Fibroblast of the conjunctiva (primary cell): ENCODE results near the gene LPIN2.
"Not testable (repeated sequence)": the region's sequence is repeated elsewhere in the genome, so short reads cannot be mapped to it uniquely, and the experiment has no call there.

ENCODE experiments used
- DNase-seq: peaks from one replicate; pipeline ENCODE4 v3.0.0-alpha.2; 2010; ENCODE audit warnings: low read depth

Gene LPIN2

DNA sequence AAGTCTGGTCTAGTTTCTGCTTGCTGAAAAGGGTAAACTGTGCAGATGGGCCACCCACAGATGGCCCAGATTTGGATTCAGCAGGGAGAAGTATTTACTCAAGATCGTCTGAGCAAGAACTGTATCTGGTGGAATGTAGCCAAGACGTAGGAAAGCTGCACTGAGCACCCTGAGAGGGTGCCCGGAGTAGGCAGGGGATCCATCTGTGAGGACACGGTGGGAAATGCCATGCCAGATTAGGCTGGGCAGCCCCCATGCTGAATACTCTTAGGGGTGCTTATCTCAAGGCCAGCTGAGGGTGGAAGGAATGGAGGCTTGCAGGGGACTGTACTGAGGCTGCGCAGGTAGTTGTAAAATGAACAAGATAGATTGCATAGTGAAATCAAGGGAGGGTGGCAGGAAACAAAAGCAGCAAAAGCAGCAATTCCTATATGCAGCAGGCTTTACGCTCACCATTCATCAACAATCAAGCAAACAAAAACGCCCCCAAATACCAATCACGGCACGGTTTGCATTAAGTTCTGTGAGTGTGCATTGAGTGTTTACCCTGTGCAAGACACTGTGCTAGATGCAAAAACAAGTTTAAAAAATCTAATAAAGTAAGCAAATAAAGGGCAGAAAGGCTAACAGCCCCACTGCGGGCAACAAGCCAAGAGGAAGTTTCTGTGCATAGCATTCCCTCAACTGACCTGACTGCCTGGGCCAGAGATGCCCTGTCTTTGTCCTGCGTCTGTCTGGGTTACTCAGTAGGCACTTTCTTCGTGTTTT lies 32.2 kb upstream of the LPIN2 start:
- DNase-seq, result no peak

DNA sequence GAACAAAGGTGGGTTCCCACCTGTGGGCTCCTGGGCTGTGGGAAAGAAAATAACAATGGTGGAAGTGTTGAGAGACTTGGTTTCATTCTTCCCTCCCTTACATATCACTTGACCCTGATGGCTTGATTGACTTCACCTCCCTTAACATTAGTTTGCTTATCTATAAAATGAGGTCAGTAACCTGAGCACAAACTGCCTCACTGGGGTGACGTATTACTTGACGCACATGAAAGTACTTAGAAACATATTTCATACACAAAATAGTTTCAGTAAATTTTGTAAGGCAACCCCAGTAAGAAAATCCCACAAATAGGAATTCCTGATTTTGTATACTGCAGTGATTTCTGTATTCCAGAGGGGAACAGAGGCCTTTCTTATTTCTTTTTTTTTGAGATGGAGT lies 29.4 kb upstream of the LPIN2 start:
- DNase-seq, result no peak

DNA sequence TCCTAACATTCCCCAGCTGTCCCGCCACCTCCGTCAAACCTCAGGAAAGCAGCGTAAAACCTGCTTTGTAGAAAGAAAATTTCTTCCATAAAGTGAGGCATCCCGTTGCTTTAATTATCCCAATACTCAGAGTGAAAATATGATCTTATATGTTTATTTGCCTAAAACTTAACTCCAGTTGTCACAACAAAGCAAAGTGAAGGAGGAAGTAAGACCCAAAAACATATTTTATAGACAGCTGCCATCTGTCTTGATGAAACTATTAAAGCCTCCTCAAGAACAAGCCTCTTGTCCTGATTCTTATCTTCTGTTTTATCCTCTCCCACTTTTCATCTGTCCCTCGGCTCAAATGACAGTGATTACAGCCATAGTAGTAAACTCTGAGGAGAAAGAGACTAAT lies 28.9 kb upstream of the LPIN2 start:
- DNase-seq, result no peak

DNA sequence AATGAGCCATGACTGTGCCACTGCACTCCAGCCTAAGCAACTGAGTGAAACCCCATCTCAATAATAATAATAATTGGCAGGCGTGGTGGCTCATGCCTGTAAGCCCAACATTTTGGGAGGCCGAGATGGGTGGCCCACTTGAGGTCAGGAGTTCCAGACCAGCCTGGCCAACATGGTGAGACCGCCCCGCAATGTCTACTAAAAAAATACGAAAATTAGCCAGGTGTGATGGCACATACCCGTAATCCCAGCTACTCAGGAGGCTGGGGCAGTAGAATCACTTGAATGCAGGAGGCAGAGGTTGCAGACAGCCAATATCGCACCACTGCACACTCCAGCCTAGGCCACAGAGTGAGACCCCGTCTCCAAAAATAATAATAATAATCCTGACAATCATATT lies 27.9 kb upstream of the LPIN2 start:
- DNase-seq, result no peak

DNA sequence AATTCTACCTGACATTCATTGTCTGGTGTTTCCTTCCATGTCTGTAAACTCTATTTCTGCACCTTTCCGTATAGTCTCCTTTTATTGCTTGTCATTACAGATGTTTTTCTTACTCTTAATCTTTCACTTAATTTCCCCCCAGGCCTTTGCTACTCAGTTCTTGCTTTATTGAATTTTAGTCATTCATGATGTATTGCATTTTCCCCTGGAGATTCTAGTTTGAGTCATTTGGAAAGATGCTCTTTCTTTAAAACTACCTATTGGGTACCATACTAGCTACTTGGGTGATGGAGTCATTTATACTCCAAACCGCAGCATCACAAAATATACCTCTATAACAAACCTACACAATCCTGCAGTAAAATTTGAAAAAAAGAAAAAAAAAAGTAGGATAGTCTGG lies 27.2 kb upstream of the LPIN2 start:
- no peak for DNase-seq

DNA sequence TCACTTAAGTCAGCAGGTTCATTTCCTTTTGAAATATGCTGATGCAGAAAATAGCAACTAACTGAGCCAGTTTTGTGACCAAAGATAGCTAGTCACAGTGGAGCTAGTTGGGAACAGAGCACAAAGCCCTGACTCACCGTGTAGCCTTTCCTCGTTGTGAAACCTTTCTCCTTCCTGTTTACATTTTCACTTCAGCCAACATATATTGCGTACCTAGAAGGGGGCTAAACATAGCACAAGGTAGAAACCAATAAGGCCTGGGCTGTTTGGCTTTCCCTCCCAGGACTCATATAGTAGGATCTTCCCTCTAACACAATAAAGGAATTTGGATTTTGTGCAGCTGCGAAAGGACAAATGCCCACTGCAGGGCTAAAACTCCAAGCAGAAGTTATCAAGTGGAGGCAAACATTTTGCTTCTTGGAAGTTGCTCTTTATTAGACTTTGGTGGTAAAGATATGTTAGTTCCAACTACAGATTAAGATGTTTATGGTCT lies 24.5 kb upstream of the LPIN2 start:
- peak; percentile 20 for DNase-seq

DNA sequence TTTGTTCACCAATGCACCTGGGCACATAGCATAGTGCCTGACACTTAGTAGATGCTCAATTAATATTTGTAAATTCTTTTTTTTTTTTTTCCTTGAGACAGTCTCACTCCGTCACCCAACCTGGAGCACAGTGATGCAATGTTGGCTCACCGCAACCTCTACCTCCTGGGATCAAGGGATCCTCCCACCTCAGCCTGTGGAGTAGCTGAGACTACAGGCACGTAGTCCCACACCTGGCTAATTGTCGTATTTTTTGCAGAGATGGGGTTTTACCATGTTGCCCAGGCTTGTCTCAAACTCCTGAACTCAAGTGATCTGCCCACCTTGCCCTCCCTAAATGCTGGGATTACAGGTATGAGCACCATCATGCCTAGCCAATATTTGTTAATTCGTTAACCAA lies 23.2 kb upstream of the LPIN2 start:
- DNase-seq, result no peak

DNA sequence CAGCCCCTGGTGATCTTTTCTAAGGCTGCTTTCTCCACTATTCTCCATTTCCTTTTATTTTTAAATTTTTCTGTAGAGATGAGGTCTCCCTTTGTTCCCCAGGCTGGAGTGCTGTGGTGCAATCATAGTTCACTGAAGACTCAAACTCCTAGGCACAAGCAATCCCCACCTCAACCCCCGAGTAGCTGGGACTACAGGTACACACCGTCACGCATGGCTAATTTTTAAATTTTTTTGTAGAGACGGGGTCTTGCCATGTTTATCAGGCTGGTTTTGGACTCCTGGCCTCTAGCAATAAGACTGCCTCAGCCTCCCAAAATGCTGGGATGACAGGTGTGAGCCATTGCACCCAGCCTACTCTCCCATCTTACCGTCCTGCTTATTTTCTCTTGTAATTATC lies 22.7 kb upstream of the LPIN2 start:
- DNase-seq, result no peak

DNA sequence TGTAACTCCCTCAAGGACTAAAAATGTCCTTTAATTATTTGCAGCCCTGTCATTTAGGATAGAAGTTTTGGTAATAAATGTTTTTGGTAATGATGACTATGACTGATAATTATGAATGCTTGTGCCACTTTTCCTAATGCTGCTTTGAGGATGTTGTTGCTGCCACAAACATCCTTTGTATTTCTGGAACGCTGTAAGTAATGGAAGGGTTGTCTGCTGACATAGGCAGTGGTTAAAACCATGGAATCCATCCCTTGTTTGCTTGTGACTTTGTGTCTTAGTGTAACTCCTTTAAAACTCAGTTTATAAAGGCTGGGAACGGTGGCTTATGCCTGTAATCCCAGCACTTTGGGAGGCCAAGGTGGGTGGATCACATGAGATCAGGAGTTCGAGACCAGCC lies 19.8 kb upstream of the LPIN2 start:
- DNase-seq, result no peak

DNA sequence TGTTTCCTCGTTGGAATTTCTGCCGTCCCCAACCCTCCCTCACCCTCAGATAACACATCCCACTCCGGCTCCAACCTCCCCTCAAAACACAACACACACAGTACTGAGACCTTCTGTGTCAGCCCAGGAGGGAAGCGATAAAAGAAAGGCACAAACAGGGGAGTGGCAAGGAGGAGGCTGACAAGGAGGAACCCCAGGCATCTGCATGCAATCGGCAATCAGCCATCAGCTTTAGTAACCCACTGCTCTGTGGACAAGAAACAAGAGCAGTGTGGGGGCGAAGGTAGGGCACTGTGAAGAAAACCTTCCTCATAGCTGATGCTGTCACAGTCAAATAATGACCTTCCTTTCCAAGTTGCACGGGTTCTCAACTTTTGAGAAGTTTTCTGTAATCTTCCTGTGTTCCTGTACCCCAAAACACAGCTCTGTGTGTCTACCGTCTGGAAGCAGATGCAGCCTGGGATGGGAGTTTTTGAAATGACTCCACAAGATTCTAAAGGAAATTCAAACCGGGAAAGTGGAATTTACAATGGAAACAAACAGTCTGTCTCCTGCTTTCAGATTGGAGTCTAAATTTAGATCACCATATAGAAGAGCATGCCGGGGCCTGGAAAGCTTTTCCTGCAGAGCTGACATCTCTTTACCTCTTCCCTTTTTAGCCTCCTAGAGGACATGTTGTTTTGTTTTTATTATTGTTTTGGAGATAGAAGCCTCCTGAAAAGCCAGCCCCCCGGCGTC lies 16.4 kb upstream of the LPIN2 start:
- DNase-seq, result no peak

DNA sequence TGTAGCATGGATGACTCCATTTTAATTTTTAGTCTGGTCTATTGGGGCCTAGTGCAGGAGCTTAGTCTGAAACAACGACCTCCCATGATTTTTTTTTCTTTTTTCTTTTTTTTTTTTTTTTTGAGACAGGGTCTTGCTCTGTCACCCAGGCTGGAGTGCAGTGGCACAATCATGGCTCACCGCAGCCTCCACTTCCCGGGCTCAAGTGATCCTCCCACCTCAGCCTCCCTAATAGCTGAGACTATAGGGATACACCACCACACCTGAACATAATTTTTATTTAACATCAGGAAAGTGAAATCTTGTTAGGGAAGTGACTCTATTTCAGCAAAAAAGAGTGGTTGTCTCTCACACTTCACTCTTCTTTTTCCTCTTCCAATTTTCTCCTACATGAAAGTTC lies 15.2 kb upstream of the LPIN2 start:
- not testable (repeated sequence) for DNase-seq

DNA sequence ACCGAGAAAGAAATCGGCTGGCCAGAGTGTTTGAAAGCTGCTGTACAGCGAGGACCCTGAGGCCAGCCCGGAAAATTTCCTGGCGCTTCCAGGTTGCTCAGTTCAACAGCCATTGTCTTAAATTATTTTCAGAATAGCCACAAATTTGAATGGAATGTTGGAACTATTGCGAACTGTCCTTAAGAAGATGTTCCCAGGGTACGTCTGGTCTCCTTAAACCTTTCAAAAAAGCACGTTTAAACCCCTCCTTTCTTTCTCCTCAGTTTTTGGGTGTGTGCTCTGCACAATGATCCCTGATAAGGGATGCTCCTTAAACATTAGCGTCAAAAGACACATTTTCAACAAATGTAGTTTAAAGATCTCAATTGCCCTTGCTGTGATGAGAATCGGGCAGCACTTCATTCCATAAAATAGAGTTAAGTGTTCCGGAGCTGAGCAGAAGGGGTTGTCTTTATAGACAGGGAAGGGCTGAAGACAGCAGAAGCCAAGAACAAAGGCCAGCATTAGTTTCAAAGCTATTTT lies 14.5 kb upstream of the LPIN2 start:
- DNase-seq, result no peak

DNA sequence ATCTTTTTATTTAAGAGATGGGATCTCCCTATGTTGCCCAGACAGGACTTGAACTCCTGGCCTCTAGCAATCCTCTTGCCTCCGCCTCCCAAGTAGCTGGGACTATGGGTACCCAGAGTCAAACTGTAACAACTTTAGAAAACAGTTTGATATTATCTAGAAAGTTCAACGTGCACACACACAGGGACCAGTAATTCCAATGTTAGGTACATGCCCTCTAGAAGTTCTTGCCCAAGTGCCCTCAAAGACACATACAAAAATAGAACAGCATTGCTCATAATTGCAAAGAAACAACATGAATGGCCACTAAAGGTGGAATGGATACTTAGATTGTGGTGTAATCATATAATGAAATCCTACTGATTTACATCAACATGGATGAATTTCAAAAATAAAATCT lies 12.6 kb upstream of the LPIN2 start:
- DNase-seq, result no peak

DNA sequence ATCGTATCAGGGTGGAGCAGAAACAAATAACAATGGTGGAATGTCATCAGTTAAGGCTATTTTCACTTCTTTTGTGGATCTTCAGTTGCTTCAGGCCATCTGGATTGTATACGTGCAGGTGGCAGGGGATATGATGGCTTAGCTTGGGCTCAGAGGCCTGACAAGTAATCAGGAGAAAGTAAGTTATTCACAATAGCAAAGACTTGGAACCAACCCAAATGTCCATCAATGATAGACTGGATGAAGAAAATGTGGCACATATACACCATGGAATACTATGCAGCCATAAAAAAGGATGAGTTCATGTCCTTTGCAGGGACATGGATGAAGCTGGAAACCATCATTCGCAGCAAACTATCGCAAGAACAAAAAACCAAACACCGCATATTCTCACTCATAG lies 10.7 kb upstream of the LPIN2 start:
- not testable (repeated sequence) for DNase-seq

DNA sequence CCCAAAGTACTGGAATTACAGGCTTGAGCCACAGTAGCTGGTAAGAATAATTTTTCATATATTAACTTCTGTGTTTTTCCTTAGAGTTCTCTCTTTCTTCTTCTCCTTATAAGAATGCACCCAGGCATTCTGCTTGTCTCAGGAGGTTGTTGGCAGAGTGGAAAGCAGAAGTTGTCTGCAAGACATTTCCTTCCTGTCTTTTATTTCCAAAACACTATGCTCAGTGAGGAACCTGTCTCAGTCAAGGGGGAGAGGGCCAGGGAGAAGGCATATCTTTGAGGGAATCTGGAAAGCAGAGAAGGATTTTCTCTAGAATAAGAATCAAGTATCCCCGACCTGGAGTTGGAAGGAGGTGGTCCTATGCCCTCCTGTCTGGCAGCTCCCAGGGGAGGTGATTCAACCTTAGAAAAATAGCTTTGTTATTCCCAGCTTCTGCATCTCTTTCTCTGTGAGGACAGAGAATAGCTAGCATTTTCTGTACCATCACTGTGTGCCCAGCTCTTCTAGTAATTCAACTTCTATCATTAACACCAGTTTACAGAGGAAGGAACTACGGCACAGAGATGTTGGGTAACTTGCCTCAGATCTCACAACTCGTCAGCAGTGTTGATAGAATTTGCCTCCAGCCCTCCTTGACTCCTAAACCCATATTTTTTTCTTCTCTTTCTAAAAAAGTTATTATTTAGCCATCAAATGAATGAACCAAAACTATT lies 3.8 kb upstream of the LPIN2 start:
- no peak for DNase-seq

DNA sequence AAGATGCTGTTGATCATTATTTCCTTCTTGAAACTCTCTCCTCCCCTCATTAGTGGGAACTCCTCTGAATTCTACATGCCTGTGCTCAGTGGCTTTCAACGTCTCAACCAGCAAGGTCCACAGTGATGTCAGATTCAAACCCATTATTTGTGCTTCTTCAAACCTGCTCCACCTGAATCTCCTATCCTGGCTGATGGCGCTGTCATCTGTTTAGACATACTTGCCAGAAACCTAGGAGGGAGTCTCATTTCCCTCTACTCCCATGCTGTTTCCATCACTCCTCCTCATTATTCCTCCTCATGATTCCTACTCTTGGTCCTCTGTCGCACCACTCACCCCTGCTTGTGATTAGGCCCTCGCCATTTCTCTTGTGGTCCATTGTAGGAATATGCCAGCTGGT lies 2.9 kb upstream of the LPIN2 start:
- no peak for DNase-seq

DNA sequence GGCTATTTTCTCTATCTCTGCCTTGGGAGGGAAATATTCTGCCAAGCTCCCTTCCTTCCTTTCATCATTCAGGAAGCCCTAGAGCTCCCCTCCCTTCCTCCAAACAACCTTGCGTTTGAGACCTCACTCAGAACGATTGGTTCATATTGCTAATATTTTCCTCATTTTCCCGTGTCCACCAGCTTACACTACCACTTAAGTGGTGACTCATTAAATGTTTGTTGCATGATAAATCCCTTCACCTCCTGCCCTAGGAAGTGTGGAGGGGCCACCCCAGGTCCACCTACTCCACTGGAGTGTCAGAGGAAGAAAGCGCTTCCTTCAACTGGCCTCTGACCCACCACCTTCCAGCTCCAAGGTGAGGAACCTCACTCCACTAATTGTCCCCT lies 2.3 kb upstream of the LPIN2 start:
- peak; percentile 73 for DNase-seq

DNA sequence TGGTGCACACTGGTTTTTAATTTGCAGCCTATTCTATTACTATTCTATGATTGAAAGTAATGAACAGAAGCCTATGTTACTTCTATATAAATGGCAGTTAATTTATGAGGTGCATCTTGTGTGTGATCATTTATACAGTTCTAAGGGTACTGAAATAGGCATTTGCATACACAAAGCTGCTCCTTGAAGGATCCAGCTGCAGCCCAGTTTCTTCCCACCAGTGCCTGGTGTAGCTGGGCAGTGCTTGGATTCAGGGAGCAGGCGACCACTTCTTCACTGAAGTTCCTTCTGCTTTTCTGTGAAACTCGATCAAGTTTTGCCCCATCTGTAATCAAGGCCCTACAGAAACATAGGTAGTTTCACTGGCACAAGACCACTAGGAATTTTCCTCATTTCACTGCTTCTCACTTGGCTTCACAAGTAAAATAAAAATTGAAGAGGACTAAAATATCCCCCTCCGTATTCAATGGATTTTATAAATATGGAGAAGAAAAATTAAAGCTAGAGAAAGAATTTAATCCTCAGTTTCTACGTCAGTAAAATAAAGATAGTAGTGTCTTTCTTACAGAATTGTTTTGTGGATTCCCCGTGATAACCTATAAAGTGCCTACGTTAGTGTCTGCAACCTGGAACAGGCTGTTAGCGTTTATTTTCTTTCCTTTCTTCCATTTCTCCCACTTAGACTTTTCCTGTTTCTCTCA lies 1.7 kb upstream of the LPIN2 start:
- no peak for DNase-seq

DNA sequence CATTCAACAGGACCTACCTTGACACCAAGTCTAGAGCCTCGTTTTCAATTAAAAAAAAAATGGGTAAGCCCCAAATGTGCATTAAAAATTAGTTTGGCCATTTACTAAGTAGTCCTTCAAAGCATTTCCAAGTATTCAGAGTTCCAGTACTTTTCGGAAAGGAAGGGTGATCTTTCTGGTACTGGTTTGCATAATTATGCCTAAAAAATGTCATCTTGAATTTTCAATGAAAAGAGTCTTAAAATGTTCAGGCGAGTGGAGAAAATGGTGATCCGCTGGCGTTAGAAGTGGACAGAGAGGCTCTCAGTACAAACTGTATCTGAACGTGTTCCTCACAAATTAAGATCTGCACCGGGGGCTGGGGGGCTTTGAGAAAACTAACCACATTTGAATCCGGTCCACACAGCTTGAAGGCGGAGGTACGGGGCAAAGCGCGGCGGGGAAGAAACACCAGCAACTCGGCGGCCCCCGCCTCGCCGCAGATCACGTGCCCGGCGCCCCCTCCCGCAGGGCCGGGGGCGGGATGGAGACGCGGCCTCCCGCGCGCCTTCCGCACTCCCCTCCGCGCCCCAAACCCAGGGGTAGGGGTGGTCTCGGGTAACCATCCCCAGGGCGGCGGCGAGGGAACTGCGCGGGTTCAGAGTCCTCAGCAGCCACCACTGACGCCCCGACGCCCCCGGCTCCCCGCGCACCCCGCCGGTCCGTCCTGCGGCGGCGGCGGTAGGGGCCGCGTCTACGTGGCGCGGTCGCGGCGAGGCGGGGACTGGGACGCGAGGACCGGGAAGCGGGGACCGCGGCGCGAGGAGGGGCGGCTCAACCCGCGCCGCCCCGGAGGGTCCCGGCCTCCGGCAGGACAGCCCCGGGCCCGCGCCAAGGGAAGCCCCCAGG lies 564 bp downstream of the LPIN2 start:
- no peak for DNase-seq

DNA sequence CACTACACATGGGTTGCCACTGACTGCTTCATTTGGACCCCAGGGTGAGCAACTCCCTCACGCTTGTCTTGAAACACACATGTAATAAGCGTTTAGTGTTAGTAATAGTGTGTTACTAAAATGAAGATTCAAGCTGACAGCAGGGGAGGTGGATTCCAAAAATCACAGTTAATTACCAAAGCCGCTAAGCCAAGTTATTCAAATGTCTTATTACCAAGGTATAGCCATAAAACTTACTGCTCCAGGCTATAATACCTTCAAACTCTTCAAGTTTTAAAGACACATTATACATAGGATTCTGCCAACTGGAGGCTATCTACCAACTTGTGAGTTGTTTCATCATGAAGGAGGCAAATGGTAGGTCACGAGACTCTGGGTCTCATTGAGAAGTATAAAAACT lies 2.9 kb downstream of the LPIN2 start:
- DNase-seq, result no peak

DNA sequence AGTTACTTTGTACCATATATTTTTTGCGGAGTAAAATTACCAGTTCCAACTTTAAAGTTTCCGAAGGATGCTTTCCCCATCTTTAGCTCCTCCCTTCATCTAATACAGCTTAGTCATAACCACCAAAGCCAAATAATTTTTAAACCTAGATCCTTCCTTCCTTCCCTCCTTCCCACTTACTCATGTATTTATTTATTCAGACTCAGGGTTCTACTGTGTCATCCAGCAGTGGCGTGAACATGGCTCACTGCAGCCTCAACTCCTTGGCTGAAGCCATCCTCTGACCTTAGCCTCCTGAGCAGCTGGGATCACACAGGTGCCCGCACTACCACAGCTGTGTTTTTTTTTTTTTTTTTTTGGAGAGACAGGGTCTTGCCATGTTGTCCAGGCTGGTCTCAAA lies 4.4 kb downstream of the LPIN2 start:
- peak; percentile 51 for DNase-seq
